WTC11 (cell line): Measurements from ENCODE around the gene FGFR2. TPM values are rescaled to one million over a fixed set of nuclear protein-coding genes. Genes with fewer than 3 reads are reported as not detected.
A peak's percentile ranks its signal among the peaks of the same experiment; 100 is the strongest.

Experiments used
- ATAC-seq: fragments of 200-7000 bp; cut with Tn5 transposase; 2 replicates; pipeline ENCODE4 v1.10.0; 2021; ENCODE audit warnings: mild to moderate bottlenecking, moderate library complexity
- CTCF ChIA-PET: fragments of 300-600 bp; sonication (Branson Sonifier 250); formaldehyde crosslinking; loops from one replicate; lab custom pipeline; 2021; ENCODE audit warnings: antibody characterized with exemption; lab: Charles Lee
- POLR2A ChIA-PET: fragments of 350-600 bp; sonication (Branson Sonifier 250); formaldehyde crosslinking; loops from one replicate; lab custom pipeline; 2021; ENCODE audit warnings: antibody characterized with exemption; lab: Charles Lee
- DNase-seq: peaks from one replicate; pipeline ENCODE4 v3.0.0; 2021; ENCODE audit warnings: low spot score
- H3K27ac Mint-ChIP-seq: 2 replicates; pipeline ENCODE4 v1.8.0; 2021; ENCODE audit warnings: mixed read lengths
- H3K27me3 Mint-ChIP-seq: 2 replicates; pipeline ENCODE4 v1.8.0; 2021; ENCODE audit warnings: low read depth, mild to moderate bottlenecking, moderate library complexity, mixed read lengths
- H3K36me3 Mint-ChIP-seq: 2 replicates; pipeline ENCODE4 v1.8.0; 2021; ENCODE audit warnings: mixed read lengths
- H3K4me1 Mint-ChIP-seq: 2 replicates; pipeline ENCODE4 v1.8.0; 2022; ENCODE audit warnings: mixed read lengths
- H3K4me3 Mint-ChIP-seq: 2 replicates; pipeline ENCODE4 v1.8.0; 2021; ENCODE audit warnings: mild to moderate bottlenecking, moderate library complexity, mixed read lengths
- H3K9me3 Mint-ChIP-seq: 2 replicates; pipeline ENCODE4 v1.8.0; 2021; ENCODE audit warnings: mixed read lengths
- ATF2 ChIP-seq: sonication (generic); formaldehyde crosslinking; IDR thresholded peaks from 2 replicates; pipeline ENCODE4 v1.8.1; 2022; ENCODE audit warnings: low read depth, missing genetic modification reagents, borderline replicate concordance
- ATF6 ChIP-seq: sonication (generic); formaldehyde crosslinking; IDR thresholded peaks from 2 replicates; pipeline ENCODE4 v1.8.1; 2023; ENCODE audit warnings: mild to moderate bottlenecking, missing genetic modification reagents
- E2F4 ChIP-seq: sonication (generic); formaldehyde crosslinking; IDR thresholded peaks from 2 replicates; pipeline ENCODE4 v1.8.1; 2022; ENCODE audit warnings: low read depth, mild to moderate bottlenecking, moderate library complexity, missing genetic modification reagents, borderline replicate concordance
- E2F5 ChIP-seq: sonication (generic); formaldehyde crosslinking; IDR thresholded peaks from 2 replicates; pipeline ENCODE4 v1.8.1; 2022; ENCODE audit warnings: mild to moderate bottlenecking, moderate library complexity, missing genetic modification reagents
- ELF4 ChIP-seq: sonication (generic); formaldehyde crosslinking; IDR thresholded peaks from 2 replicates; pipeline ENCODE4 v1.8.1; 2022; ENCODE audit warnings: low read depth, mild to moderate bottlenecking, moderate library complexity, missing genetic modification reagents
- ERG ChIP-seq: fragments of 250-450 bp; sonication (Bioruptor Pico); IDR thresholded peaks from 2 replicates; pipeline ENCODE4 v1.8.0; 2021; ENCODE audit warnings: mild to moderate bottlenecking
- FOXK1 ChIP-seq: sonication (generic); formaldehyde crosslinking; IDR thresholded peaks from 2 replicates; pipeline ENCODE4 v1.8.0; 2022; ENCODE audit warnings: mild to moderate bottlenecking, moderate library complexity, missing genetic modification reagents
- IRF2 ChIP-seq: sonication (generic); formaldehyde crosslinking; IDR thresholded peaks from 2 replicates; pipeline ENCODE4 v1.8.0; 2022; ENCODE audit warnings: low read depth, missing genetic modification reagents, borderline replicate concordance
- MXD4 ChIP-seq: fragments of 250-450 bp; sonication (Bioruptor Pico); IDR thresholded peaks from 2 replicates; pipeline ENCODE4 v1.8.0; 2021; ENCODE audit warnings: mild to moderate bottlenecking, moderate library complexity, borderline replicate concordance
- NFE2L1 ChIP-seq: sonication (generic); formaldehyde crosslinking; IDR thresholded peaks from 2 replicates; pipeline ENCODE4 v1.8.1; 2023; ENCODE audit warnings: missing genetic modification reagents
- NFYB ChIP-seq: sonication (generic); formaldehyde crosslinking; conservative IDR thresholded peaks from 2 replicates; pipeline ENCODE4 v1.8.0; 2022; ENCODE audit warnings: low read depth, missing genetic modification reagents
- NR1H2 ChIP-seq: sonication (generic); formaldehyde crosslinking; IDR thresholded peaks from 2 replicates; pipeline ENCODE4 v1.9.0; 2021; ENCODE audit warnings: mild to moderate bottlenecking, moderate library complexity, missing genetic modification reagents
- OVOL2 ChIP-seq: fragments of 250-450 bp; sonication (Bioruptor Pico); IDR thresholded peaks from 2 replicates; pipeline ENCODE4 v1.9.0; 2021; ENCODE audit warnings: mild to moderate bottlenecking, borderline replicate concordance
- PRDM15 ChIP-seq: sonication (generic); formaldehyde crosslinking; IDR thresholded peaks from 2 replicates; pipeline ENCODE4 v1.8.0; 2022; ENCODE audit warnings: missing genetic modification reagents
- SMAD3 ChIP-seq: sonication (generic); formaldehyde crosslinking; IDR thresholded peaks from 2 replicates; pipeline ENCODE4 v1.8.0; 2022; ENCODE audit warnings: missing genetic modification reagents, mild to moderate bottlenecking, borderline replicate concordance
- USF1 ChIP-seq: sonication (generic); formaldehyde crosslinking; IDR thresholded peaks from 2 replicates; pipeline ENCODE4 v1.8.0; 2022; ENCODE audit warnings: mild to moderate bottlenecking, missing genetic modification reagents
- USF2 ChIP-seq: sonication (generic); formaldehyde crosslinking; IDR thresholded peaks from 2 replicates; pipeline ENCODE4 v1.8.1; 2023; ENCODE audit warnings: mild to moderate bottlenecking, missing genetic modification reagents, moderate library complexity
- ZBTB21 ChIP-seq: sonication (generic); formaldehyde crosslinking; IDR thresholded peaks from 2 replicates; pipeline ENCODE4 v1.8.1; 2023; ENCODE audit warnings: mild to moderate bottlenecking, missing genetic modification reagents, borderline replicate concordance
- ZNF219 ChIP-seq: sonication (generic); formaldehyde crosslinking; IDR thresholded peaks from 2 replicates; pipeline ENCODE4 v1.8.0; 2023; ENCODE audit warnings: missing genetic modification reagents, mild to moderate bottlenecking, borderline replicate concordance
- ZNF425 ChIP-seq: fragments of 250-450 bp; sonication (Bioruptor Pico); conservative IDR thresholded peaks from 2 replicates; pipeline ENCODE4 v1.9.0; 2021; ENCODE audit warnings: mild to moderate bottlenecking
- total RNA-seq: library from RNA; stranded (reverse); gene quantifications from 3 replicates; pipeline ENCODE4 v1.2.3, GENCODE V29; 2021

FGFR2 gene
- total RNA-seq, 1 experiment from 2014 or later, result 95.0 TPM

GRCh38 chr10:121509796-121510195 is 88.4 kb downstream of the FGFR2 start (continued):
- TF ChIP-seq PRDM15 (CRISPR knock-in tag) (no peak), E2F4 (CRISPR knock-in tag) (no peak), E2F5 (no peak), USF2 (CRISPR knock-in tag) (no peak), ATF2 (CRISPR knock-in tag) (no peak)

- no peak overlapping the region for H3K4me3 Mint-ChIP-seq
- CTCF ChIA-PET, result no interaction called here
- ATAC-seq, result no peak
- peak overlapping the region; percentile 46; the same call in 1 of the 2 replicates for H3K27ac Mint-ChIP-seq
- DNase-seq, result no peak
- no peaks in the 10 kb centered on the region for H3K9me3 Mint-ChIP-seq
- H3K36me3 Mint-ChIP-seq, result peaks cover 67% of the 10 kb centered on the region
- POLR2A ChIA-PET, result no interaction called here
- peaks cover 33% of the 10 kb centered on the region for H3K4me1 Mint-ChIP-seq
- H3K27me3 Mint-ChIP-seq, result no peaks in the 10 kb centered on the region
- TF ChIP-seq ERG (CRISPR knock-in tag) (no peak), NFYB (CRISPR knock-in tag) (no peak), NFE2L1 (CRISPR knock-in tag) (no peak), ZNF219 (no peak), ELF4 (CRISPR knock-in tag) (no peak), NR1H2 (CRISPR knock-in tag) (no peak), IRF2 (CRISPR knock-in tag) (no peak), FOXK1 (CRISPR knock-in tag) (no peak), MXD4 (CRISPR knock-in tag) (no peak), ZBTB21 (no peak), SMAD3 (CRISPR knock-in tag) (no peak), USF1 (CRISPR knock-in tag) (no peak), ZNF425 (no peak), OVOL2 (CRISPR knock-in tag) (no peak), ATF6 (CRISPR knock-in tag) (no peak)
These were observed 89.1 kb downstream of the FGFR2 start for GRCh38 chr10:121509112-121509511.
